Keratinocyte (primary cell): ENCODE data around the gene SULT2B1.

Experiments used
- CTCF ChIP-seq, 3 experiments: IDR thresholded peaks in 1 of 3; conservative IDR thresholded peaks in 1 of 3; optimal IDR thresholded peaks in 1 of 3; 2 replicates in 2 of 3; 3 replicates in 1 of 3; pipeline versions ENCODE3 to v1.5.1; 2011; ENCODE audit warnings: low read length in 3 of 3, mild to moderate bottlenecking in 3 of 3, moderate library complexity in 2 of 3, control low read depth in 1 of 3, inconsistent platforms in 1 of 3; ENCODE audit not compliant: insufficient read depth in 2 of 3; ENCODE audit errors: extremely low read depth in 1 of 3
- EZH2 ChIP-seq: IDR thresholded peaks from one replicate; pipeline ENCODE4 v1.6.1; 2012; ENCODE audit warnings: inconsistent platforms, mild to moderate bottlenecking, low read length, moderate library complexity

- TF ChIP-seq CTCF (optimal IDR thresholded peaks at IDR 0.05 in 1 of 3, IDR thresholded peaks at IDR 0.05 in 1 of 3, conservative IDR thresholded peaks at IDR 0.05 in 1 of 3; ENCODE audit: extremely low read depth in 1 of 3, insufficient read depth in 2 of 3, low read length in 3 of 3) (no peak), EZH2 (no peak)
Observed at GRCh38 chr19:48575931-48576622, 24.1 kb downstream of the SULT2B1 start.
